ENCODE results near the gene TMIGD1.

Gene TMIGD1, protein sequence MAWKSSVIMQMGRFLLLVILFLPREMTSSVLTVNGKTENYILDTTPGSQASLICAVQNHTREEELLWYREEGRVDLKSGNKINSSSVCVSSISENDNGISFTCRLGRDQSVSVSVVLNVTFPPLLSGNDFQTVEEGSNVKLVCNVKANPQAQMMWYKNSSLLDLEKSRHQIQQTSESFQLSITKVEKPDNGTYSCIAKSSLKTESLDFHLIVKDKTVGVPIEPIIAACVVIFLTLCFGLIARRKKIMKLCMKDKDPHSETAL
- total RNA-seq: 0 to 0.24 reads per million in 2 experiments

GRCh38 chr17:30333503-30334360, at the start of gene TMIGD1:
TSS of gene TMIGD1 (minus strand) at chr17:30334057. CDS start at chr17:30332133, 1,924 bp downstream.
- no peak for DNase-seq (ENCODE audit: low read depth)

DNA sequence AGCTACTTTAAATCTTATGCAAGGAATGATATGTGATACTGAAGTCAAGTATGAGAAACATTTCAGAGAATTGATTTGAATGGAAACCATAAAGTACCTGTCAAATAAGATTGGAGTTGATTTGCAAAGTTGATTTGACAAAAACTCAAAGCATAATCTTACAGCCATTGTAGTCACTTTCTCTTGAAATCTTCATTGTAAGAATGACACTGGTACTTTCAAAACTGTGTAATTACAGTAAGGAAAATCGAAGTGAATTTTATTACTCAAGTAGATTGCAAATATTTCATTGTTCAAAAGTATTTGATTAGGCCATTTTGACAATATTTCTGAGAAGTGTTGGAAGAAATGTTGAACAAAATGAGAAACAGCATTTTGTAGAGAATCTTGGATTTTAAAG, 48.5 kb upstream of the TMIGD1 start:
- no peak for DNase-seq (ENCODE audit: low read depth)

DNA sequence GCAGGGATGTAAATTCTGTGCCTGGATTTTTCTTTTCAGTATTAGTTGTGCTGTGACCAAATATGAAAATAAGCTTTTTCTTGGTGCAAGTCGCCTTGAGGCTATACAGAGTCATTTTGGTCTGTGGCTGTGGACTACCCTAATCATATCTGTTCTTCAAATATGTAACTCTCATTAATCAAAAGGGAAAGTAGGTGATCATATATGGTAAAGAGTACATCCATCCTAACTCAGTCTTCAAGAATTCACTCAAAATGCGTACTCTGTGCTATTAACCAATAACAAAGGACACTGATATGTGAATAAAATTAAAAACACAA, 47.4 kb upstream of the TMIGD1 start:
- no peak for DNase-seq (ENCODE audit: low read depth)

DNA sequence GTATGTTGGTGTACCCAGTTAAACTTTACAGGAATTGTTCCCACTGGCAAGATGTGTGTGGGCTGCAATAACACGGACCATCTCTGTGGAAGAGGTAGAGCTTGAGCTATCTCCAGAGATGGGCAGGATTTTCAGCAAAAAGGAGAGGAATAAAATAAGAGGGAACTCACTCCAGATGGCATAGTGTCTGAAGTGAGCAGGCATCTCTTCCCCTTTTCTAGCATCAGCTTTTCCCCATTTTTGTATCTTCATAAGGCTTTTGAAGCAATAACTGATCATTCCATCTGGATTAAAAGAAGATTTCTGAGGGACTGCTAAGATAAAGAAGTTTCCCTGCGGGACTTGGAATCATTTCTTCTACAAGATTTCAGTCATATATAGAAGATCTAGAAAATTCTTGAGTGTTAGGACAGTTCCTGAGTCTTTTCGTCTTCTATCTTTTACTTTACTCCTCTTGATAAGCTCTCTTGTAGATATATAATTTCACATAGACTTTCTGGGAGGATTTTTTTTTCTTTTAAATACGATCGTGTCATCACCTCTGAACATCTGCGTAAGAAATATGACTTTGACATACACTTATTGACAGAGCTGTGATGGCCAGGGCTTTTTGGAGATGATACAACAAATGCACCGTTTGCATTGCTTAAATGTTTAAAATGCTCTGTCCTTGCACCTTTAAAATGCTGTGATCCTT, 46.9 kb upstream of the TMIGD1 start:
- DNase-seq (ENCODE audit: low read depth): no peak

DNA sequence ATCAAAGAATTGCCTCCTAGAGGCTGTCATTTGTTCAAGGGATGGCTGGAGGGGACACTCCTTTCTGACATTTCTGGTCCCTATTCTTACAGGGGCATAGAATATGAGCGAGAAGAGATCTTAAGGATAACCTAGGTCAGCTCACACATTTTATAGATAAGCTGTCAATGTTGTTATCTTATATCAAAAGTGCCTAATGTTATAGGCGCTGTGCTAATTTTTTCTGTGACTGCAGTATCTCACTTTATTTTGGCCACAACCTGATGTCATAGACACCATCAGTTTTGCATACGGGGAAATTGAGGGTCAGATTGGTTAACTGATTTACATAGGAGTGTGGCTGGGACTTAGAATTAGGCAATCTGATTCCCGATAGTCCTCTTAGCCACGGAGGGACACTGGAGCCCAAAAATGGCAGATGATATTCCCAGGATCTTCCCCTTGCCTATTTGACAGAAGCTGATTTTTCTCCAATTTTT, 46.1 kb upstream of the TMIGD1 start:
- no peak for DNase-seq (ENCODE audit: low read depth)

DNA sequence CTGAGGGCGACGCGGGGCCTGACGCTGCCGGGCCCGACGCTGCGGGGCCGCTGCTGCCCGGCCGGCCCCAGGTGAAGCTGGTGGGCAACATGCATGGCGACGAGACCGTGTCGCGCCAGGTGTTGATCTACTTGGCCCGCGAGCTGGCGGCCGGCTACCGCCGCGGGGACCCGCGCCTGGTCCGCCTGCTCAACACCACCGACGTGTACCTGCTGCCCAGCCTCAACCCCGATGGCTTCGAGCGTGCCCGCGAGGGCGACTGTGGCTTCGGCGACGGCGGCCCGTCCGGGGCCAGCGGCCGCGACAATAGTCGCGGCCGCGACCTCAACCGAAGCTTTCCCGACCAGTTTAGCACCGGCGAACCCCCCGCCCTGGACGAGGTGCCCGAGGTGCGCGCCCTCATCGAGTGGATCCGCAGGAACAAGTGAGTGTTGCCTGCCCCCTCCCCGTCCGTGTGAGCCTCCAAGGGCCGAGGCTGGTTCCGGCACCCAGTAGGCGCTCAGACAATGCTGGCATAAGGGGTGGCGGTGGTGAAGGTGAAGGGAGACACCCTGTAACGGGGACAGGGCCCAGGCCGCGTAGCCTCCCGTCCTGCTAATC, 45.5 kb upstream of the TMIGD1 start:
- DNase-seq (ENCODE audit: low read depth): no peak

DNA sequence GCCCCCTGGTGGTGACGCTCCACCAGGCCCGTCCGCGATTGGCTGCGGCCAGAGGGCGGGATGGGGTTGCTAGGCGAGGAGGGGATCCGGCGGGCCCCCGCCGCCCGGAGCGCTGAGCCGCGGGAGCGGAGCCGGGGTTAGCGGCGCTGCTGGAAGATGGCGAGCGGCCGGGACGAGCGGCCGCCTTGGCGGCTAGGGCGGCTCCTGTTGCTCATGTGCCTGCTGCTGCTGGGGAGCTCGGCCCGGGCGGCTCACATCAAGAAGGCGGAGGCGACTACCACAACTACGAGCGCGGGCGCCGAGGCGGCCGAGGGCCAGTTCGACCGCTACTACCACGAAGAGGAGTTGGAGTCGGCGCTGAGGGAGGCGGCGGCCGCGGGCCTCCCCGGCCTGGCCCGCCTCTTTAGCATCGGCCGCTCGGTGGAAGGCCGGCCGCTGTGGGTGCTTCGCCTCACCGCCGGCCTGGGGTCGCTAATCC, 45.0 kb upstream of the TMIGD1 start, which contains the start of gene CPD:
TSS of gene CPD (plus strand) at position 103 of the 478 bp plus-strand sequence. CDS start at position 157, 54 bp downstream.
- peak; percentile 95 for DNase-seq (ENCODE audit: low read depth)

DNA sequence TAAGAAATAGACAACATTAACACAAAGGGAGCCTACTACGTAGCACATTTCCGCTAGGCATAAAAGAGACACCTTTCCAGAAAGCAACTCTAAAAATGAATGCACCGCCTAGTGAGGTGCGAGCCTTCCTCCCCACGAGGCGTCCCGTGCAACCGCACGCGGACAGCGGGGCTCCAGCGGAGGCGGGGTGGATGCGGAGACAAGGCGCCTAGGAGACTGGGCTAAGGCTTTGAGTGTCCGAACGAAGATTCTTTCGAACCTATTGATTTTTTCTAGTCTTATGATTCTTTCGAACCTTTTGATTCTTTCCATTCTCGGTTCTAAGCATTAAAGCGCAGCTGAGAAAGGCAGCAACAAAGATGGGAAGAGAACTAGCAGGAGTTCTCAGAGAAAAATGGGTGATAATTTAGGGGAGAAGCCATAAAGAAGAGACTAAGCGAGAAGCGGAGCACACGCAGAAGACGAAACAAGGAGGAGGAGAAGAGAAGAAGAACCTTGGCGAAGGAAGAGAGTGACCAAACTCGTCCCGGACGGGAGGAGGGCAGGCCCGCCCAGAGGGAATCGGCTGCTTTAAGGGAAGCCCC, 44.5 kb upstream of the TMIGD1 start:
- DNase-seq (ENCODE audit: low read depth): peak; percentile 30

GRCh38 chr17:30377574-30378240, 43.9 kb upstream of the TMIGD1 start:
- DNase-seq (ENCODE audit: low read depth): no peak

DNA sequence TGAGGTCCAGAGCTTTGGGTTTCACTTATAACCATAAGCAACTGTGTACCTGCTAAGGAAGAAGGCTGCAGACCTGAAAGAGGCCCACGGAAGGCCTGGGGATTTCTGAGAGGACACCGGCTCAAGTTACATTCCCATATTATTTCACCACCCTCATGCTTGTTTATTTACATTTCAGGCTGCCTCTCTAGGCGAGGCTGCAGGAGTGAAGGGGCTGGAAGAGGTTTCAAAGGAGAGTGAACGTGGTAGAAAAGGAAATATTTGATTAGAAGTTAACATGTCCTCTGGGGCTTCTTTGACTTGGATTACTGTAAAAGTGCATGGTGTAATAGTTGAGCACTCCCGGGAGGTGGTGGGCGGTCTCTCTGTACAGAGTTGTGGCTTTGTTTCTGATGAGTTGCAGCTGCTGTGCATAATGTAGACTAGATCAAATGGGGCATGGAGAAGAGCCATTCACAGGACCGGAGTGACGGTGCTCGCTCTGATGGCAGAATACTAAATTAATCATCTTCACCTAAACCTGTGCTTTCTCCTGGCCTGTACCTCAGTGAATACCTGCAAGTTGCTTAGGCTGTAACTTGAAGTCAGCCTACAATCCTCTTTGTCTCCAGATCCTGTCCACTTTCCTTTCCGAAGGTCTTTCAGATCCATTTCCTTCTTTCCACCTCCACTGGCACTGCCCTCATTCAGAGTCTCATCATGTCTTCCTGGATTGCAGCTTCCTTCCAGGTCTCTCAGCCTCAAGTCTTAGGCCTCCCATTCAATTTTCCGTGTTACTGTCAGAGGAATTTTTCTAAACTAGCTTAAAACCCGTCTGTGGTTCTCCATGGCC, 43.0 kb upstream of the TMIGD1 start:
- no peak for DNase-seq (ENCODE audit: low read depth)

- DNase-seq (ENCODE audit: low read depth): no peak
Measured at GRCh38 chr17:30375661-30376060, 41.8 kb upstream of the TMIGD1 start.

DNA sequence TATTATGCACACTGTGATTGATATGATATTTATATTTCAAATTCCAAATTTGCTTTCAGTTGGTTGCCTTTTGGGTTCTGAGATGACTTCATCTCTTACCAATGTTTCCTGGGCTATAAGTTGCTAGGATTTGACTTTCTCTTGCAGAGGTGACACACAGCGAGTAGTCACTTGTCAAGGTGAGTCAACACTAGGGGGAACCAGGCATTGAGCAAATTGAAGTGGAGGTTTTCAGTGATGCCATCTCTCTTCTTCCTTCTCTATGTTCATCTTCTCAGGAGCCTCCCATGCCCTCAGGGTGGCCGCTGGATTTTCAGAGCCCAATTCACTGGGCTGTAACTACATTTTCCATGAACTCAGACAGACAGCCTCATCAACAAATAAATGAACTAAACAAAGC, 38.9 kb upstream of the TMIGD1 start:
- no peak for DNase-seq (ENCODE audit: low read depth)

DNA sequence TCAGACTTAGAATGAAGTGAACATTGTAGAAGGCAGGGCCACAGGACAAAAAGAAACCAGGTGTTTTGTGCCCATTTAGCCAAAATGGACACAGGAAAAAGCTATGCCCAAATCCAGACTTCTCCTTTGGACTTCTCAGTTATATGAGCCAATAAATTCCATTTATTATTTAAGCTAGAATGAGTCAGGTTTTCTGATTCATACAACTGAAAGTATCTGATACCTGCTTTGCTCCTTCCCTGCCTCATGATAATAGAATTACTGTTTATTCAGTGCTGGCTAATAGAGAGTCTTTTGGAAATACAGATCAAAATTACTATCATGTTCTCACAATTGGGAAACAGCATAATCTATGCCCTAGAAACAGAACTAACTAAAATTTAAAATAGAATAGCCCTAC, 36.1 kb upstream of the TMIGD1 start:
- no peak for DNase-seq (ENCODE audit: low read depth)

GRCh38 chr17:30368912-30369720, 35.3 kb upstream of the TMIGD1 start:
- no peak for DNase-seq (ENCODE audit: low read depth)

- DNase-seq (ENCODE audit: low read depth): no peak
Measured at GRCh38 chr17:30366536-30366935, 32.7 kb upstream of the TMIGD1 start.

GRCh38 chr17:30363715-30364202, 29.9 kb upstream of the TMIGD1 start:
- peak; percentile 45 for DNase-seq (ENCODE audit: low read depth)

GRCh38 chr17:30361766-30362279, 28.0 kb upstream of the TMIGD1 start:
- DNase-seq (ENCODE audit: low read depth): no peak

- DNase-seq (ENCODE audit: low read depth): no peak
Measured at GRCh38 chr17:30360086-30360808, 26.4 kb upstream of the TMIGD1 start.

Data from T follicular helper cell (primary cell).